H1 (cell line): Measurements from ENCODE around the gene DTWD1. TPM values are rescaled to one million over a fixed set of nuclear protein-coding genes. Genes with fewer than 3 reads are reported as not detected.

ENCODE experiments used
- CTCF ChIA-PET: fragments of 300-600 bp; sonication (Branson Sonifier 250); formaldehyde crosslinking; loops from one replicate; lab custom pipeline; 2021; ENCODE audit not compliant: partially characterized antibody; lab: Charles Lee
- POLR2A ChIA-PET: fragments of 300-600 bp; sonication (Branson Sonifier 250); formaldehyde crosslinking; loops from one replicate; lab custom pipeline; 2021; ENCODE audit warnings: inconsistent platforms; ENCODE audit not compliant: partially characterized antibody; lab: Charles Lee
- DNase-seq, 2 experiments: peaks; one replicate each; pipeline versions ENCODE4 v3.0.0 to v3.0.0-alpha.2; 2010 to 2022; ENCODE audit warnings: low spot score in 2 of 2, low read depth in 1 of 2, mixed read lengths in 1 of 2
- FAIRE-seq: peaks from 2 replicates; lab custom pipeline; 2011; peaks lifted over from hg19 to GRCh38; lab: Jason Lieb, UNC
- H2AFZ ChIP-seq: 2 replicates; pipeline ENCODE4 v1.8.1; 2012; ENCODE audit warnings: low read length, inconsistent platforms
- H2AK5ac ChIP-seq: 2 replicates; pipeline ENCODE4 v1.6.1; 2013; ENCODE audit warnings: low read depth, low read length
- H2BK120ac ChIP-seq: replicated peaks from 2 replicates; pipeline ENCODE3; 2013; ENCODE audit warnings: low read depth, low read length, inconsistent platforms
- H2BK12ac ChIP-seq: 2 replicates; pipeline ENCODE4 v1.6.1; 2013; ENCODE audit warnings: low read depth, low read length
- H2BK15ac ChIP-seq: 2 replicates; pipeline ENCODE4 v1.6.1; 2013; ENCODE audit warnings: low read length
- H2BK20ac ChIP-seq: 2 replicates; pipeline ENCODE4 v1.6.1; 2013; ENCODE audit warnings: low read length
- H2BK5ac ChIP-seq: 2 replicates; pipeline ENCODE4 v1.6.1; 2013; ENCODE audit warnings: low read depth, low read length
- H3K14ac ChIP-seq: 2 replicates; pipeline ENCODE4 v1.6.1; 2013; ENCODE audit warnings: inconsistent platforms; ENCODE audit not compliant: insufficient read length
- H3K18ac ChIP-seq: 2 replicates; pipeline ENCODE4 v1.6.1; 2013; ENCODE audit warnings: low read length; ENCODE audit errors: extremely low read depth
- H3K23ac ChIP-seq: 2 replicates; pipeline ENCODE4 v1.6.1; 2013; ENCODE audit warnings: inconsistent platforms; ENCODE audit not compliant: insufficient read length
- H3K23me2 ChIP-seq: 2 replicates; pipeline ENCODE4 v1.6.1; 2013; ENCODE audit warnings: low read depth, low read length
- H3K27ac ChIP-seq: 2 replicates; pipeline ENCODE4 v1.6.1; 2011; ENCODE audit warnings: low read depth, low read length, inconsistent platforms
- H3K27me3 ChIP-seq, 4 experiments: replicated peaks in 1 of 4; 1 replicate in 1 of 4; 2 replicates in 3 of 4; pipeline versions ENCODE4 v1.6.1 to v1.8.1; 2011 to 2013; ENCODE audit warnings: low read length in 3 of 4, mild to moderate bottlenecking in 3 of 4, inconsistent platforms in 2 of 4, mixed read lengths in 2 of 4, moderate library complexity in 1 of 4; ENCODE audit not compliant: control insufficient read depth in 3 of 4, insufficient read depth in 3 of 4; ENCODE audit errors: extremely low read depth in 1 of 4
- H3K36me3 ChIP-seq, 4 experiments: 2 replicates each; pipeline versions ENCODE4 v1.6.1 to v1.8.1; 2011 to 2013; ENCODE audit warnings: mild to moderate bottlenecking in 4 of 4, low read length in 3 of 4, moderate library complexity in 2 of 4, control low read depth in 1 of 4, inconsistent platforms in 1 of 4; ENCODE audit not compliant: insufficient read depth in 4 of 4, control insufficient read depth in 2 of 4
- H3K4ac ChIP-seq: replicated peaks from 2 replicates; pipeline ENCODE3; 2013; ENCODE audit warnings: low read length, low read depth, mixed read lengths, inconsistent platforms; ENCODE audit not compliant: insufficient read length
- H3K4me1 ChIP-seq, 4 experiments: replicated peaks in 1 of 4; 1 replicate in 1 of 4; 2 replicates in 3 of 4; pipeline versions ENCODE4 v1.6.1 to v1.8.1; 2011 to 2013; ENCODE audit warnings: low read length in 3 of 4, inconsistent platforms in 2 of 4, mixed read lengths in 1 of 4; ENCODE audit not compliant: insufficient read depth in 4 of 4, control insufficient read depth in 3 of 4
- H3K4me2 ChIP-seq, 2 experiments: 2 replicates each; pipeline versions ENCODE4 v1.6.1 to v1.8.1; 2011 to 2013; ENCODE audit warnings: low read depth in 2 of 2, low read length in 2 of 2, control low read depth in 1 of 2, inconsistent platforms in 1 of 2, mild to moderate bottlenecking in 1 of 2; ENCODE audit not compliant: insufficient read depth in 1 of 2
- H3K4me3 ChIP-seq, 4 experiments: fragments of 200-600, 300-600 bp in 1 of 4; sonication (generic), shearing (Covaris generic), sonication (Bioruptor Twin) in 1 of 4; 2 replicates each; pipeline versions ENCODE4 v1.5.1 to v1.8.1; 2011 to 2016; ENCODE audit warnings: low read length in 4 of 4, low read depth in 3 of 4, control low read depth in 2 of 4, inconsistent platforms in 2 of 4, mild to moderate bottlenecking in 2 of 4, mixed read lengths in 1 of 4, moderate library complexity in 1 of 4; ENCODE audit not compliant: insufficient read depth in 2 of 4; ENCODE audit errors: extremely low read depth in 1 of 4
- H3K56ac ChIP-seq: replicated peaks from 2 replicates; pipeline ENCODE3; 2013; ENCODE audit warnings: low read depth, mild to moderate bottlenecking, mixed read lengths, low read length, inconsistent platforms; ENCODE audit not compliant: insufficient read length
- H3K79me1 ChIP-seq: 2 replicates; pipeline ENCODE4 v1.6.1; 2013; ENCODE audit warnings: low read depth, low read length, control low read depth
- H3K79me2 ChIP-seq, 2 experiments: 2 replicates each; pipeline versions ENCODE4 v1.6.1 to v1.8.1; 2012 to 2013; ENCODE audit warnings: low read length in 2 of 2, mild to moderate bottlenecking in 2 of 2, inconsistent platforms in 1 of 2; ENCODE audit not compliant: insufficient read depth in 2 of 2, control insufficient read depth in 1 of 2
- H3K9ac ChIP-seq, 4 experiments: replicated peaks in 1 of 4; 1 replicate in 1 of 4; 2 replicates in 3 of 4; pipeline versions ENCODE4 v1.6.1 to v1.8.1; 2011 to 2013; ENCODE audit warnings: low read depth in 3 of 4, low read length in 3 of 4, control low read depth in 2 of 4, mild to moderate bottlenecking in 2 of 4, moderate library complexity in 2 of 4, inconsistent platforms in 1 of 4; ENCODE audit errors: extremely low read depth in 1 of 4
- H3K9me3 ChIP-seq, 2 experiments: 2 replicates each; pipeline versions ENCODE4 v1.6.1 to v1.8.1; 2012 to 2013; ENCODE audit warnings: mild to moderate bottlenecking in 2 of 2, moderate library complexity in 2 of 2, control low read depth in 1 of 2, inconsistent platforms in 1 of 2, low read depth in 1 of 2, low read length in 1 of 2, mixed read lengths in 1 of 2; ENCODE audit not compliant: insufficient read depth in 2 of 2
- H4K20me1 ChIP-seq, 2 experiments: replicated peaks in 1 of 2; 2 replicates each; pipeline versions ENCODE3 to v1.8.1; 2011 to 2013; ENCODE audit warnings: inconsistent platforms in 2 of 2, low read length in 2 of 2, mild to moderate bottlenecking in 1 of 2; ENCODE audit not compliant: insufficient read depth in 2 of 2, control insufficient read depth in 1 of 2
- H4K5ac ChIP-seq: 2 replicates; pipeline ENCODE4 v1.6.1; 2013; ENCODE audit warnings: low read length, low read depth, mixed read lengths, inconsistent platforms; ENCODE audit not compliant: insufficient read length
- H4K8ac ChIP-seq: 2 replicates; pipeline ENCODE4 v1.8.0; 2013; ENCODE audit warnings: mild to moderate bottlenecking, moderate library complexity, low read length, inconsistent platforms; ENCODE audit not compliant: insufficient read depth; ENCODE audit errors: extremely low read depth
- H4K91ac ChIP-seq: replicated peaks from 2 replicates; pipeline ENCODE3; 2013; ENCODE audit warnings: low read length, mixed read lengths, inconsistent platforms; ENCODE audit not compliant: insufficient read length
- NANOG ChIP-seq: IDR thresholded peaks from 2 replicates; pipeline ENCODE4 v1.6.1; 2011; ENCODE audit warnings: low read length, low read depth, mild to moderate bottlenecking, inconsistent platforms; ENCODE audit not compliant: insufficient read depth, poor library complexity, severe bottlenecking
- WGBS, 2 experiments: shearing (Covaris generic) in 1 of 2; methylation state at CpG; one replicate each; pipeline versions ENCODE4 v1.1.6 to v1.1.7; 2013 to 2015; ENCODE audit warnings: low lambda C conversion rate in 2 of 2, mixed read lengths in 2 of 2, inconsistent platforms in 1 of 2, low coverage in 1 of 2, missing lambda C conversion rate in 1 of 2; ENCODE audit not compliant: insufficient replicate concordance in 2 of 2, insufficient coverage in 1 of 2, insufficient read length in 1 of 2; ENCODE audit errors: extremely low coverage in 1 of 2, missing lambda C conversion rate in 1 of 2; 5-methylcytosine and 5-hydroxymethylcytosine counted together
- polyA plus RNA-seq, 7 experiments: library from polyadenylated mRNA; depleted of rRNA in 3 of 7; stranded (reverse) in 5 of 7; unstranded in 2 of 7; fragments of >200 nt in 5 of 7; fragments of 200-250 nt in 2 of 7; gene quantifications; 1 replicate in 5 of 7; 2 replicates in 1 of 7; 4 replicates in 1 of 7; pipeline versions ENCODE4 v1.2.1 to v1.2.3, GENCODE V29; 2011 to 2013; ENCODE audit warnings: missing spikeins in 2 of 7, mixed read lengths in 2 of 7
- total RNA-seq: library from RNA; stranded (reverse); fragmentation: NEBNext Ultra II Directional; extraction: Animal tissue kit (Norgen Biotek cat#: 25700); gene quantifications from 2 replicates; pipeline ENCODE4 v1.2.1, GENCODE V29; 2021

DTWD1 gene
- total and polyA plus RNA-seq, 2 of the 8 experiments (the other 6 are each of a cell fraction or from before 2014, with no cell fraction given): 10.4 to 32.4 TPM

- Histone ChIP-seq H3K4me3 (no peak overlapping the region), H3K9me3 (peaks cover 15 to 20% of the 10 kb centered on the region in 2 experiments), H3K4me2 (no peak overlapping the region), H3K79me2 (no peaks in the 10 kb centered on the region), H2AFZ (no peak overlapping the region), H3K27me3 (no peaks in the 10 kb centered on the region), H2BK5ac (no peak overlapping the region), H2BK20ac (no peak overlapping the region), H3K4me1 (no peaks in the 10 kb centered on the region), H3K9ac (no peak overlapping the region), H4K5ac (no peak overlapping the region), H3K27ac (no peak overlapping the region), H3K56ac (no peak overlapping the region), H4K20me1 (no peaks in the 10 kb centered on the region), H3K4ac (no peak overlapping the region), H3K23me2 (no peaks in the 10 kb centered on the region), H3K18ac (no peak overlapping the region), H4K8ac (no peak overlapping the region), H2AK5ac (no peak overlapping the region), H3K14ac (no peak overlapping the region), H3K36me3 (no peaks in the 10 kb centered on the region; a peak in 1 of 8 replicates), H3K79me1 (no peaks in the 10 kb centered on the region), H2BK12ac (no peak overlapping the region), H2BK15ac (no peak overlapping the region), H4K91ac (no peak overlapping the region), H2BK120ac (no peak overlapping the region), H3K23ac (no peak overlapping the region)
- DNase-seq: no peak
- ChIA-PET POLR2A (no interaction called here), CTCF (interaction anchor here (0.7 to 1.2 kb wide), 2 partner anchors 27 to 996 kb away, joined by 3 to 4 read pairs; no protein-coding TSS in a partner anchor)
- no peak for TF ChIP-seq NANOG
- FAIRE-seq: no peak
- WGBS, 2 experiments: 84% methylated on average over 1 of the region's 1 CpG; no CpG with 5 or more reads in 1 of the 2 experiments
Measured at GRCh38 chr15:49652922-49653321, 32.1 kb downstream of the DTWD1 start.
